GM21717 (cell line): ENCODE data around the gene TATDN2.

Experiments used
- ATAC-seq: cut with Tn5 transposase; IDR thresholded peaks from one replicate; pipeline ENCODE4 v1.9.1; 2021; ENCODE audit warnings: mild to moderate bottlenecking, moderate library complexity; ENCODE audit not compliant: unreplicated experiment

Gene TATDN2

GRCh38 chr3:10315771-10316344 is 67.6 kb downstream of the TATDN2 start:
- ATAC-seq = no peak

- ATAC-seq = no peak
Observed at GRCh38 chr3:10317311-10317960, 69.2 kb downstream of the TATDN2 start.

GRCh38 chr3:10317961-10318350 is 69.7 kb downstream of the TATDN2 start:
- no peak for ATAC-seq

- ATAC-seq = no peak
Observed at GRCh38 chr3:10319251-10319650, 71.0 kb downstream of the TATDN2 start.

GRCh38 chr3:10319804-10320203 is 71.5 kb downstream of the TATDN2 start:
- no peak for ATAC-seq

GRCh38 chr3:10320320-10320677 is 72.0 kb downstream of the TATDN2 start:
- no peak for ATAC-seq

- ATAC-seq = no peak
Observed at GRCh38 chr3:10321630-10322351, 73.5 kb downstream of the TATDN2 start.

- no peak for ATAC-seq
Observed at GRCh38 chr3:10322352-10322710, 74.1 kb downstream of the TATDN2 start.

GRCh38 chr3:10327592-10327991 is 79.3 kb downstream of the TATDN2 start:
- ATAC-seq = no peak

- no peak for ATAC-seq
Observed at GRCh38 chr3:10328460-10329071, 80.3 kb downstream of the TATDN2 start.

- no peak for ATAC-seq
Observed at GRCh38 chr3:10329495-10330015, 81.3 kb downstream of the TATDN2 start.

- ATAC-seq = no peak
Observed at GRCh38 chr3:10330319-10330718, 82.1 kb downstream of the TATDN2 start.
